Hematopoietic multipotent progenitor cell treated with erythropoietin and hydrocortisone succinate and interleukin-3 and kit ligand, for 17 days (in vitro differentiated cells): ENCODE data around the gene MAPK4.

ENCODE experiments used
- DNase-seq: peaks from one replicate; pipeline ENCODE4 v3.0.0-alpha.2; 2015; ENCODE audit warnings: low spot score

MAPK4 gene

DNA sequence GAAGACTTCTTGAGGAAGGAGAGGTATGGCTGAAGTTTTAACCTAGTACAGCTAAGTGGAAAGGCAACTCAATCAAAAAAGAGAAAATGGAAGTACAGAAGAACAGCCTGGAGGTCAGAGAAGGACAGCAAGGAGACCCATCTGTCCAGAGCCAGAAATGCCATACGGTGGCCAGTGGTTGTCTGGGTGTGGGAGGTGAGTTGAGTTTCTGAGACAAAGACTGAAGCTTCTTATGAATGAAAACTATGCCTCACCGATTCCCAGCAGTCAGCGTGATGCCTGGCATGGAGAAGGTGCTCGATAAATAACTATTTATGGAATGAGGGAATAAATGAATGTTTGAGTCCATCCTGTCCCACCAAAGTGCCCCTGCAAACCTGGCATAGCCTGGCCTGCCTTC is 161.1 kb downstream of the MAPK4 start:
- DNase-seq, result no peak

DNA sequence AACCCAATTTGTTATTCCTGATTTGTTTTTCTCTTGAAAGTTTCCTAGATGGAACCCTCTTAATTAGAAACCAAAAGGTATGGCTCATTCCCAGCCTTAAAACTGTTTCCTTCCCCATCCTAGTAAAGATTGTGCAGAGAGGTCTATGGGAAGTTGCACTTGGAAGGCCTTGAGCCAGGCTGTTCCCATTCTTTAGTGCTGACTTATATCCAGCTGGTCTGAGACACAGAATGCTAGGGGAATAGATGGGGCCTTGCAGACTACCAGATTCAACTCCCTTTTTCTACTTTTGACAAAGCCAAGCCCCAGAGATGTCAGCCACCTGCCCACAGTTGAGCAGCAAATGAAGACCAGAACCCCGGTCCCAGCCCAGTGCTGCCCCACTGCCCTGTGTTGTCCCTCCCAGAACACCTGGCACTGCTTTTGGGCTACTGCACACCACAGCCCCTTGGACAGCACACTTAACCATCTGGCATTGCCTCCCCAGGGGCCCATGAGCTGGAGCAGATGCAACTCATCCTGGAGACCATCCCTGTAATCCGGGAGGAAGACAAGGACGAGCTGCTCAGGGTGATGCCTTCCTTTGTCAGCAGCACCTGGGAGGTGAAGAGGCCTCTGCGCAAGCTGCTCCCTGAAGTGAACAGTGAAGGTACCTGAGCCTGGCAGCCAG is 161.7 kb downstream of the MAPK4 start:
- no peak for DNase-seq

DNA sequence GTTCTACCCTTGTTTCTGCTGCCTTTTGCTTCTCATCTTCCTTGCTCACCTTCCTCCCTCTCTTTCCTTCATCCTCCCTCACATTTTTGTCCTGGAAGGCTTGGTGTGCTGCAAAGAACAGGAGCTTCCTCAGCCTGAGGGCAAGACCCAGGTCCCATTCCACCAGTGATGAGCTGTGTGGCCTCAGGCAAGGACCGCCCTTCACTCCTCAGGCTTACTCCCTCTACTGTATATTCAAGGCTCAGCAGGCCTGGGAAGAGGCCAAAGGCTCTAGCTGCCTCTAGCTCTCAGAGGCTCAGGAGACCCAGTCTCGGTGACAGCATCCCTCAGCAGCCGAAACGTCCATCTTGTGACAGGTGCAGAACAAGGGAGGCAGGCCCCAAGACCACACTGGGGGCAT is 162.4 kb downstream of the MAPK4 start:
- DNase-seq, result no peak

DNA sequence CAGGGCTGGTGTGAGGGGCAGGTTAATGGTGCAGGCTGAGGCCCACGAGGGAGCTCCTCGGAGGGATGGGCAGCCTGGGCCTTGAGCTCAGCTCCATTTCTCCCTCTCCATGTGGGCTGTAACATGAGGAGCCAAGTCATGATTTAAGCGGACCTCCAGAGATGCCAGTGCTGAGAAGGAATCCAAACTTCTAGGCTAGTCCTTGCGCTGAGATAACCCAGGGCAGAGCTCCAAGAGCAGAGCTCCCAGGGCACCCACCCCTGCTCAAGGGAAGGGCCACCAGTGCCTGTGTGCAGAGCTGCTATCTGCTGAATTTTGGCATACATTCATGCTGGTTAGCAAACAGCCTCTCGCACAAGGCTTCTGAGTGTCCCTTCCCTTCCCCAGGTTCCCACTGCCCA is 164.9 kb downstream of the MAPK4 start:
- DNase-seq, result no peak

DNA sequence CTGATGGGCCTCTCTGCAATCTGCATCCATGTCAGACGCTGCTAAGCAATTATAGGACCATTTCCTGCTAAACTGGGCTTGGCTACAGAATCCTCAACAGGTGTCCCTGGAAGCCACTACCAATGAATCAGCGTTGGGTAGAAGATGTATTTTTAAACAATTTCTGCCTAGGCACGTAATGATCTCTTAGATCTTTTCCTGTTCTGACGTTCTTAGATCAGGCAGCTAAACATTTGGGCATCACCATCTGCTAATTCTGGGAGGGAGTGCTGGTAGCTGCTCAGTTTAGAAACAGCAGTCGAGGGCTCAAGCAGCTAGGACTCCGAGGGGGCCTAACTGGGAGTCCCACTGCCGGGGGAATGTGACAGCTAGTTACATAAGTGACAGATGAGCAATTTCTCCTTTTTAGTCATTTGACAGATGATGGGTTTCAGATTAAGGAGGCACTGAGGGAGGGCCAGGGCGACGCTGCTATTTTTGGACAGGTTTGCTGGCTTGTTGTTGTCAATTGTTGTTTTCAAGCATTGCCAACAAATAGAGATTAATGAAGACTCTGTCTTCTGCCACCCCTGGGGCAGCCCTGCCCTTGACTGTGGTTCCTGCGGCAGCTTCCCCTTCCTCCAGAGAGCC is 167.2 kb downstream of the MAPK4 start:
- no peak for DNase-seq

DNA sequence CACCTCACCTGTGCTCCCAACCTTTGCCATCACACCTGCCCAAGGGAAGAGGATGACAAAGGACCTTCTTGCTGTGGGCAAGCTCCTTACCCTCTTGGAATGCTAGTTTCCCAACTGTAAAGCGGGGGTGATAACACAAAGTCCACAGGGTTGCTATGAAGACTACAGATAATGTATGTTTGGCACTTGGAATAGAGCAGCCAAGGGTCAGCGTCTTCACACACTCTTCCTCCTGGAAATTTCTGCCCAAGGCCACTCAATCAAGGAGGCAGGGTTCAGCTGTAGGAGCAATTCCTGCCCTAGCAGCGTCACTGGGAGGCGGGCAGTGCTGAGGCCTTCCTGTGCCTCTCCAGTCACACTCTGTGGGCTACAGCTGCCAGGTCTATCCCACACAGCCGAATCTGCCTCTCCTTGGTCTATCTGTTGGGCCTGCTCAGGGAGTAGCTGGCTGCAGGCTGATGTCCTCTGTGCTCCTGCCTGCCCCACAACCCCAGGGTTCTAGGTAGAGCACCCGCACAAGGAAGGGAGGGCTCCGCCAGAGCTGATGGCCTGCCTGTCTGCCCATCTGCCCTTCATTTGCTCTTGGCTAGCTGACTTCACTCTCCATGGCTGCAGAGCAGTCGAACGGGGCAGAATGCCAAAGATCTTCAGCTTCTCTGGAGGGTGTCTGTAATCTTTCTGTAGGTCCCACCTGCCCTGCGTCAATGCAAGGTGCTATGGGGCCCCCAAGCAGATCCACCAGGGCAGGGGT is 168.0 kb downstream of the MAPK4 start:
- no peak for DNase-seq

DNA sequence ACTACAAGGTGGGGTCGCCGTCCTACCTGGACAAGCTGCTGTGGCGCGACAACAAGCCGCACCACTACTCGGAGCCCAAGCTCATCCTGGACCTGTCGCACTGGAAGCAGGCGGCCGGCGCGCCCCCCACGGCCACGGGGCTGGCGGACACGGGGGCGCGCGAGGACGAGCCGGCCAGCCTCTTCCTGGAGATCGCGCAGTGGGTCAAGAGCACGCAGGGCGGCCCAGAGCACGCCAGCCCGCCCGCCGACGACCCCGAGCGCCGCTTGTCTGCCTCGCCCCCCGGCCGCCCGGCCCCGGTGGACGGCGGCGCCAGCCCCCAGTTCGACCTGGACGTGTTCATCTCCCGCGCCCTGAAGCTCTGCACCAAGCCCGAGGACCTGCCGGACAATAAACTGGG is 169.5 kb downstream of the MAPK4 start:
- no peak for DNase-seq

DNA sequence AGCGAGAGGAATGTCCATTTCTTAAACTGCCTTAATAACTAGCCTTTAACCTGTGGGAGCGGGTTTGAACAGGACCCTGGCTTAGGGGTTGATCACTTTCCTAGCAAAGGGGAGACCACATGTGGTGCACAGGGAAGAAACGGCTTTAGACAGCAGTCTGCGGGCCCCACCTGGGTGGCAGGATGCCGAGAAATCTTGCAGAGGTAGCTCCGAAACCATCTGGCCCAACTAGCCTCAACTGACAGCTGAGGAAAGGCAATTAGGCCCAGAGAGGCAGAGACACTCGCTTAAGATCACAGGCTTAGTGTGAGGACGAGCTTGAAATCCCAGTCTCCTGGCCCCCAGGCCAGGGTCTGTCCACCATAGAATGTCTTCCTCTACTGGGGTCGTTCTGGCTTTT is 170.1 kb downstream of the MAPK4 start:
- no peak for DNase-seq

DNA sequence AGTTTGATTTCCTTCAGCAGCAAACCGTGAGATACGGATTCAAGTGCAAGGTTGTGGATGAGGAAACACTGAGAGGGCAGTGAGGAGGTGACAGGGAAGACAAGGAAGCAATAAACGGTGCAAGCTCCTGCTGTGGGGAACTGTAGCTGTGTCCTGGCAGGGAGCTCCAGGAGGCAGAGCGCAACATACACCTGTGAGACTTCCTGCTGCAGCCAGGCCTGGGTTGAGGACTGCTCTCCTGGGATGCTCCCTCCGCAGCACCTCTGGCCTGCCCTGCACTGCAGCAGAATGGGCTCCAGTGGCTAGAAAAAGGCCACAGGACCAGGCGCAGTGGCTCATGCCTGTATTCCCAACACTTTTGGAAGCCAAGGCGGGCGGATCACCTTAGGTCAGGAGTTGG is 174.5 kb downstream of the MAPK4 start:
- DNase-seq, result no peak

DNA sequence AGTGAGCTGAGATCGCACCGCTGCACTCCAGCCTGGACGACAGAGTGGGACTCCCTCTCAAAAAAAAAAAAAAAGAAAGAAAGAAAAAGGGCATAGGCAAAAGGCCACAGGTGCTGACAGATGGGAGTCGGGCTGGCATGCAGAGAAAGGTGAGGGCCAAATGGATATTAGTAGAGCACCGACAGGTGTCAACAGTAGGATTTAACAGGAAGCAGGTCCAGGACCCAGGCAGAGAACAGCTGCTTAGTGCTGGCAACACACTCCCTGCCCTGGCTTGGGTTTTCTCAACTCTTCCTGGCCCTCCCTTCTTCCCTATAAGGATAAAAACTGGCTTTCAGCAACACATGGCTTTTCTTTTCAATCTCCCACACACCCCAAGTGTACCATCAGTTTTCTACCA is 175.0 kb downstream of the MAPK4 start:
- no peak for DNase-seq

DNA sequence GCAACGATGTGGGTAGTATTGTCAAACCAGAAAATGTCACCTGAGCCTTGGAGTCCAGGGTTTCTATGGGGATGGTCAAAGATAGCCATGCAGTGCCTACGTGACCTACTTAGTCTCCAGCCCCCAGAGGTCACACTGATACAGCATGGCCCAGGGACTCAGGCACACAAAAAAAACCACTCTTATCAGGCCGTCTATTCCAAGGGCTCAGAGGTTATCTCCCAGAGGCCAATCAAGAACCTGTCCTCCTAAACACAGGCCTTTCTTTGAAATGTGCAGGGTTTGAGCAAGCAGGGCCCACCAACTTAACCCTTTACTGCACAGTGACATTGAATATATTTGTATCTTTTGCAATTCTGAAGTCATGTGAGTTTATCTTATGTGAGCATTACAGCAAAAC is 177.2 kb downstream of the MAPK4 start:
- DNase-seq, result no peak

DNA sequence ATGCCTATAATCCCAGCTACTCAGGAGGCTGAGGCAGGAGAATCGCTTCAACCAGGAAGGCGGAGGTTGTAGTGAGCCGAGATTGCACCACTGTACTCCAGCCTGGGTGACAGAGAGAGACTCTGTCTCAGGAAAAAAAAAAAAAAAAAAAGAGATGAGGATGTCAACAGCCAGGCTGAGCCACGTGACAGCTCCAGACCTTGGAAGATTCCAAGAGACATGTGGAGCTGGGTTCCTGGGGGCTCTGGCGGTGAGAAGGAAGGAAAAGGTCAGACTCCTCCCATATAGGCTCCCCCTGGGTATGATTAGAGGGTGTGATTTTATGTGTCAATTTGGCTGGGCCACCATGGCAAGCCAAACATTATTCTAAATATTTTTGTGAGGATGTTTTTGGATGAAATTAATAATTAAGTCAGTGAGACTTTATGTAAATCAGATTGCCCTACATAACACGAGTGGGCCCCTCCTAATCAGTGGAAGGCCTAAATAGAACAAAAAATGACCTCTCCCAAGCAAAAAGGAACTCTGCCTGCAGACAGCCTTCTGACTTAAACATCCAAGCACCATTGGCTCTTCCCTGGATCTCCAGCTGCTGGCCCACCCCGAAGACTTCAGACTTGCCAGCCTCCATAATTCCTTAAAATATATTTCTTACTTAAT is 178.3 kb downstream of the MAPK4 start:
- DNase-seq, result no peak

DNA sequence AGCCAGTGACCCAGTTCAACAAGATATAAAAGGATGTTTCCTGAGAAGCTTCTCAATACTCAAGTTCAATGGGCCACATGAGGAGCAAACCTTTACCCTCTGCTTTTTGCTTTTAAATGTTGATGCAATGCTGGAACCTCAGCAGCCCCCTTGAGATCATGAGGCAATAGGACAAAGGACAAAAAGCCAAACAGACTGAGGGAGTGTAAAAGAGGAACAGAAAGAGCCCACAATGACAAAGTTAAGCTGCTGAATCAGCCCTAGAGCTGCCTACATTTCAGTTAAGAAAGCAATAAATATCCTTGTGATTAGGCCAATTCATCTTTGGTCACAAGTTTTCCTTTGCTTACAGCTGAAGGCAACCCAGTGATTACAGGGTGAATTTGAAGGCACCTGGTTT is 183.1 kb downstream of the MAPK4 start:
- DNase-seq, result no peak

DNA sequence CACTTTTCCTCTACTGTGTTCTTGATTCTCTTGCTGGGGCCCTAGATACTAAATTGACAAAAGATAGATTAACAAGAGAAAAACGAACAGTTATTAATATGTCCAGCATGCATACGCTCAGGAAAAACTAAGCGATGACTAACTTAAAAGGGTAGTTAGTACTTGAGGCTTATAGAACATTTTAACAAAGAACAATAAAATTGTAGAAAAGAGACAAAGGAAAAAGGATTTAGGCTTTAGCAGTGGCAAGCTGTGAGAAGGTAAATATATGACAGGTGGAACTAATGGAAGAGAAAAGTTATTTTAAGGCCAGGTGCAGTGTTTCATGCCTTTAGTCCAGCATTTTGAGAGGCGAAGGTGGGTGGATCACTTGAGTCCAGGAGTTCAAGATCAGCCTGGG is 184.4 kb downstream of the MAPK4 start:
- DNase-seq, result no peak

DNA sequence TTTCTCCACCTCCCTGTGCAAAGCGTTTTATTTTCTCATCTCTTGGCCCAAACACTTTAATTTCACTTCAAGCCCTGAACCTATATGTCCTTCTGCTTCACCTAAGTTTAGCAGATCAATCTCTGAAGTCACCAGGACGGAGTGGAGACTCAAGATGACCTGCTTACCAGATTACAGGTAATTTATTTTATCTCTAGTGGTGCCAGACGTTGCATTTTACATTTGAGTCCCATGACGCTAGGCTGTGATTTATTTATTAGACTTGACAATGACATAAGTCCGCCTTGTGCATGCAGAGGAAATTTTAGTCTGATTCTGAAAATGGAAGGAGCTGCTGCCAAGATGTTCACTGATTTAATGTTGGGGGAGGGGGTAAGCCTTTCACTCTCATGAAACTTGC is 186.1 kb downstream of the MAPK4 start:
- DNase-seq, result no peak

DNA sequence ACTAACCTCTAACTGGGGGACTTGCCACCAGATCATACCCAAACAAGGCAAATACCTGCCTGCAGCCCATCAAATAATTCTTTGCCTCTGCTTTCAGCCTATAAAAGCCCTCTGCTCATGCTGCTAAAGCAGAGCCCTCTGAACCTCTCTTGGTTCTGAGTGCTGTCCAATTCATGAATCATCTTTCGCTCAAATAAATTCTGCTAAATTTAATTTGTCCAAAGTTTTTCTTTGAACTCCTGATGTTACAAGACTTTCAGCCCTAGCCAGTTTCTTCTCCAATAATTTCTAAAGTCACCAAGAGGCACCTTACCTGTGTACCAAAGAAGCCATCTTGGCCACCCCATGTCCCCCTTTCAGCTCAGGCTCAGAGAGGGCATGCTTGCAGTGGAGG is 188.0 kb downstream of the MAPK4 start:
- DNase-seq, result no peak

DNA sequence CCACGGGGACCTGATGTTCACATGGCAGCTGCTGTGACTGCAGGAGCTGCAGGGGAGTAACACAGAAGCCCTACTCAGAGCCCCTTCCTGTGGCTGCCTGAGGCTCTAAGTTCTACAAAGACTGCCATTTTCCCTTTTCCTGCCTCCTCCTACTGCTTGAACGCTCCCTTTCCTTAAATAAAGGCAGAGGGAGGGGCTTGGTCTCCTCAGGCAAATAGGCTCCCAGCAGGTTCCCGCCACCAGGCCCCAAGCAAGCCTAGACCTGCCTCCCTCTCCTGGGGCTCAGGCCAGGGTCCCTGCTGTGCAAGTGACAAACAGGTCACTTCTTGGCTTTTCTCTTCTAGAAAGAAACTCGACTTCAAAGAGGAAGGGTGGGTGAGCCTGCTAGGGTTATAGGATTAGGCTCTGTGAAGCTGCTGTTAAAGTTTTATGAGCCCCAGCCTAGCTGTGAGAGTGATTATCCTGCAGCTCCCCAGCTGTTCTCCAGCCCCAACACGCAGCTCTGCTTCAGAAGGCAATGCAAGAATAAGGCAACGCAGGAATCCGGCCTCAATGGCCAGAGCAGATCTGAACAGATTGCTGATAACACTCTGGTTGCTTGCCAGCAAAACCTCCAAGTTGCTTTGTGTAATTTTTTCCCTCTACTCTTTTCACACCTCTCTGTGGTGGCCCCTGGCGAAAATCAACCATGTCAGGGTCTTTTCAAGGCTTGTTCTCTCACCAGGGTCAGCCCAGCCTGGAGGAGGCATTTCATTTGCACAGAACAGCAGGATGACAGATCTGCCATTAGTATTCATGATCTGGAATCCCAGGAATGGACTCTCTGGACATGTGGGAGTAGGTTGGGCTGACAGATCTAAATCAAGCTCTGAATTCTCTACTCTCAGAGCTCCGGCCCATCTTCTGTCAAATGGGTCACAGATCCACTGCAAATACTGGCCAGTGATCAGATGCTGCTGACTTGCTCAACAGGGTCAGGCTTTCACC is 188.6 kb downstream of the MAPK4 start:
- no peak for DNase-seq

DNA sequence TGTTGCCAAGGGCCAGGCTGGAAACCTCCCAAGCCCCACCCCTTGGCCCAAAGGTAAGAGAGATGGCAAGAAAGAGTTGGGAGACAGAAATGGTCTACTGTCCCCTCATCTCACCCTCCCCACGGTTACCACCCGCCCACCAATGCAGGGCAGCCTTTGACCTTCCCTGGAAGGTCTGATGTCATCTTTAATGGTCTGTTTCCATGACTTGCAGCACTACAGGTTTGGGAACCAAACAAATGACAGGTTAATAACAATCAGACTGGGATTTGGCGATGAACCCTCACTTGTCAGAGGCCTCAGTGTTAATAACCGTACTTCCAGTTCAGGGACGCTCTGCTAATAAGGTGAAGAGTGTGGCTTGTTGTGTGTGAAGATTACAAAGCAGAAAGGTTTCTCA is 189.5 kb downstream of the MAPK4 start:
- DNase-seq, result no peak

DNA sequence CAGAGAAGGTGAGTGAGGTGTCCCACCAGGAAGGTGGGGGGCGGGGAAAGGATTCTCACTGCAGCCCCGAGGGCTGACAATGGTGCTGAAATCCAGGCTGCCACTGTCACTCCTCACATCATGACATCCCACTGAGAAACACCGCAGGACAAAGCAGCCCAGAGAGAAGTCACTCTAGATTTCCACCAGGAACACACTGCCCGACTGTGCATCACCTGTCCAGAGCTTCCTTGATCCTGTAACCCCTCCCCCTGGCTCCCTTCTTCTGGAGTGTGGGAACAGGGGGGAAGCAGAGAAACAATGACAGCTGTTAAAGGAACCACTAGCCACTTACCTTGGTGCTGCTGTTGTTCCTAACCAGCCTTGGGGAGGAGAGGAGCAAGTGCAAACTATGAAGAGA is 190.1 kb downstream of the MAPK4 start:
- no peak for DNase-seq

DNA sequence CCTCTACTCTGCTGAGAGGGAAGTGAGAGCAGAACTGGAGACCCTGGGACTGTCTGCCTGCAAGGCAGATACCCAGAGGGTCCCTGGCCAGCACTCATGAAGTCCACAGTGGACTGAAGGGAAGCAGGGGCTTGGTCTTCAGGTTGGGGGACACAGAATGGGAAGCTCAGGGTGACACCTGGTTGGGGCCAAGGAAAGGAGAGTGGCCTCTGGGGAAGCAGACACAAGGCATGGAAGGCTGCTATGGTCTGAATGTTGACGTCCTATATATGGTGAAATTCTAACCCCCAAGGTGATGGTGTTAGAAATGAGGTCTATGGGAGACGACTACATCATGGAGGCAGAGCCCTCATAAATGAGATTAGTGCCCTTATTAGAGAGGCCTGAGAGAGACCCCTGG is 190.7 kb downstream of the MAPK4 start:
- DNase-seq, result no peak

DNA sequence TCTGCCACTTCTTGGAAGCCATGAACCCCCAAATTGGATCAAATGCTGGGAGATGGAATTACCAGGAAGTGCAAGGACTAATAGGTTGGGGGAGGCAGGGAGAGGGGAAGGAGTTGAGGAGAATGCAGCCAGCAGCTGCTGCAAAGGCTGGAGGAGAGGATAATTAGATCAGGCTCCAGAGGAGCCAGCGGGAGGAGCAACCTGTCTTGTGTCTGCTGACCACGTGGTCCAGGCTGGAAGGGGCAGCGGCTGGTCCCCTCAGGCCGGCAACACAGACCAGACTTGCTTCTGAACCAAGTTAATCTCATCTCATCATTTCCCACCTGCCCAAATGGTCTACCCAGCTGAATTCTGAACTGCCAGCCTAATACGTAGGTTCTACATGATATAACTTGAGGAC is 191.6 kb downstream of the MAPK4 start:
- DNase-seq, result no peak

DNA sequence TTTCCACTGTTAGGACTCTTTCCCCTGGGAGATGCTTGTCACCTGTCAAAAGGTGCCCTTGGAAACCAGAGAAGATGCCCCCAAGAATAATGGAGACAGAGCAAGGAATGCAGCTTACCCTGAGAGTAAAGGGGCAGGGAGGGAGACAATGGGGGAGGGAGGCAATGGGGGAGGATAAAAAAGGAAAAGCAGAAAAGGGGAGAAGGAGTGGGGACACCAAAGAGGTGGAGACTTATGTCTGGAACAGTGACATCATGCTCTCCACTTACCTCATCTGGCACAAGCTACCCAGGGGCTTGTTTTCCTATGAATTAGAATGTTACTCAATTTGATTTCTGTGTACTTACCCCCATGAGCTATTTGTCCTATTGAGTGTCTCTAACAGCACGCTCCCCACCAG is 192.1 kb downstream of the MAPK4 start:
- no peak for DNase-seq
